ENCODE data around the gene RGR. TPM values are rescaled to one million over a fixed set of nuclear protein-coding genes. Genes with fewer than 3 reads are reported as not detected.

The RGR gene
- total RNA-seq, 1 experiment from 2014 or later: not detected

- H3K4me1 ChIP-seq (ENCODE audit: control insufficient read depth, insufficient read depth, low read length): peaks cover 13% of the 10 kb centered on the region
- ATAC-seq (no peak), DNase-seq (ENCODE audit: low read depth, low spot score) (no peak)
- no peaks in the 10 kb centered on the region for H3K9me3 ChIP-seq (ENCODE audit: control insufficient read depth, insufficient read depth, low read depth, low read length)
- CTCF ChIA-PET: no interaction called here
- TF ChIP-seq TCF7L2 (IDR thresholded peaks at IDR 0.05; ENCODE audit: low read depth, low read length): no peak
- TF ChIP-seq, protein P1, sequence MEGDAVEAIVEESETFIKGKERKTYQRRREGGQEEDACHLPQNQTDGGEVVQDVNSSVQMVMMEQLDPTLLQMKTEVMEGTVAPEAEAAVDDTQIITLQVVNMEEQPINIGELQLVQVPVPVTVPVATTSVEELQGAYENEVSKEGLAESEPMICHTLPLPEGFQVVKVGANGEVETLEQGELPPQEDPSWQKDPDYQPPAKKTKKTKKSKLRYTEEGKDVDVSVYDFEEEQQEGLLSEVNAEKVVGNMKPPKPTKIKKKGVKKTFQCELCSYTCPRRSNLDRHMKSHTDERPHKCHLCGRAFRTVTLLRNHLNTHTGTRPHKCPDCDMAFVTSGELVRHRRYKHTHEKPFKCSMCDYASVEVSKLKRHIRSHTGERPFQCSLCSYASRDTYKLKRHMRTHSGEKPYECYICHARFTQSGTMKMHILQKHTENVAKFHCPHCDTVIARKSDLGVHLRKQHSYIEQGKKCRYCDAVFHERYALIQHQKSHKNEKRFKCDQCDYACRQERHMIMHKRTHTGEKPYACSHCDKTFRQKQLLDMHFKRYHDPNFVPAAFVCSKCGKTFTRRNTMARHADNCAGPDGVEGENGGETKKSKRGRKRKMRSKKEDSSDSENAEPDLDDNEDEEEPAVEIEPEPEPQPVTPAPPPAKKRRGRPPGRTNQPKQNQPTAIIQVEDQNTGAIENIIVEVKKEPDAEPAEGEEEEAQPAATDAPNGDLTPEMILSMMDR (IDR thresholded peaks at IDR 0.05): no peak
- no peak for TF ChIP-seq SIN3A (IDR thresholded peaks at IDR 0.05; ENCODE audit: borderline replicate concordance, insufficient read depth, low read depth, low read length)
- TF ChIP-seq, protein P2, sequence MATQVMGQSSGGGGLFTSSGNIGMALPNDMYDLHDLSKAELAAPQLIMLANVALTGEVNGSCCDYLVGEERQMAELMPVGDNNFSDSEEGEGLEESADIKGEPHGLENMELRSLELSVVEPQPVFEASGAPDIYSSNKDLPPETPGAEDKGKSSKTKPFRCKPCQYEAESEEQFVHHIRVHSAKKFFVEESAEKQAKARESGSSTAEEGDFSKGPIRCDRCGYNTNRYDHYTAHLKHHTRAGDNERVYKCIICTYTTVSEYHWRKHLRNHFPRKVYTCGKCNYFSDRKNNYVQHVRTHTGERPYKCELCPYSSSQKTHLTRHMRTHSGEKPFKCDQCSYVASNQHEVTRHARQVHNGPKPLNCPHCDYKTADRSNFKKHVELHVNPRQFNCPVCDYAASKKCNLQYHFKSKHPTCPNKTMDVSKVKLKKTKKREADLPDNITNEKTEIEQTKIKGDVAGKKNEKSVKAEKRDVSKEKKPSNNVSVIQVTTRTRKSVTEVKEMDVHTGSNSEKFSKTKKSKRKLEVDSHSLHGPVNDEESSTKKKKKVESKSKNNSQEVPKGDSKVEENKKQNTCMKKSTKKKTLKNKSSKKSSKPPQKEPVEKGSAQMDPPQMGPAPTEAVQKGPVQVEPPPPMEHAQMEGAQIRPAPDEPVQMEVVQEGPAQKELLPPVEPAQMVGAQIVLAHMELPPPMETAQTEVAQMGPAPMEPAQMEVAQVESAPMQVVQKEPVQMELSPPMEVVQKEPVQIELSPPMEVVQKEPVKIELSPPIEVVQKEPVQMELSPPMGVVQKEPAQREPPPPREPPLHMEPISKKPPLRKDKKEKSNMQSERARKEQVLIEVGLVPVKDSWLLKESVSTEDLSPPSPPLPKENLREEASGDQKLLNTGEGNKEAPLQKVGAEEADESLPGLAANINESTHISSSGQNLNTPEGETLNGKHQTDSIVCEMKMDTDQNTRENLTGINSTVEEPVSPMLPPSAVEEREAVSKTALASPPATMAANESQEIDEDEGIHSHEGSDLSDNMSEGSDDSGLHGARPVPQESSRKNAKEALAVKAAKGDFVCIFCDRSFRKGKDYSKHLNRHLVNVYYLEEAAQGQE (IDR thresholded peaks at IDR 0.05; ENCODE audit: insufficient read depth in 1 of 2, low read depth in 2 of 2, low read length in 1 of 2): no peak
- TF ChIP-seq POLR2AphosphoS5 (IDR thresholded peaks at IDR 0.05; ENCODE audit: low read depth, low read length): no peak
- H3K36me3 ChIP-seq (ENCODE audit: control insufficient read depth, insufficient read depth, low read length): no peaks in the 10 kb centered on the region
- no peak overlapping the region for H3K4me3 ChIP-seq (ENCODE audit: low read depth in 2 of 2, low read length in 2 of 2)
- H3K27ac ChIP-seq (ENCODE audit: low read length): no peak overlapping the region
- in situ Hi-C loops (cut with HindIII; ENCODE audit: low pct_unique_long_range_greater_than_20kb, low sequenced_read_pairs) (no loop called here), intact Hi-C loops (cut with micrococcal nuclease; ENCODE audit: unreplicated experiment) (no loop called here)
- no TSS peak for BruUV-seq (replicated peaks)
- POLR2A ChIA-PET: no interaction called here
- H3K27me3 ChIP-seq (ENCODE audit: control insufficient read depth, insufficient read depth, low read length): peaks cover 38% of the 10 kb centered on the region
Observed at GRCh38 chr10:84198206-84198915, 46.5 kb upstream of the RGR start.

DNA sequence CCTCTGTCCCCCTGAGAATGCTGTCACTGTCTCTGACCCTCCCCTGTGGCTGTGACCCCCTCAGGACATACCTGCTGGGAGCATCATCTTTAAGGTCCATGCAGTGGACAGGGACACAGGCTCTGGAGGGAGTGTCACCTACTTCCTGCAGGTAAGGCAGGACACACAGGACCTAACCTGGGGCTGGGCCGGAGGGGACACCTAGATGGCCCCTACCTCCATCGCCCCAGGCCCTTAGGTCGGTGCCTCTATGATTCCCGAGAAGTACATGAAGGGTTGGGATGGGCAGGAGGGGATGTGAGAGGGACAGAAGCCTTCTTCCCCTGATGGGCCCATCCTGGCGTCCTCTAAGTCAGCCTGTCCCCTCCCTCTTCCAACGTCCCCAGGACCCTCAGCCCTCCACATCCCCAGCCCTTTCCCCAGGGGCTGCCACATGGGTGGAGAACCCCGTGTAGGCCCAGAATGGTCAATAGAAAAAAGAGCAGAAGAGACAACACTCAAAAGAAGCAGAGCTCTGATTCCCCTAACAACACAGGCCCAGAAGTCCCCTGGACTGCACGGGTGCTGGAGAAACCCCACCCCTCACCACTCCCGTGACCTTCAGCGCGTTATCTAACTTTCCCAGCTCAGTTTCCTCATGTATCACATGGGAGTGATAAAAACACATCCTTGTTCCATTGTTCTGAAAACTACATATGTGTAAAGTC lies 44.2 kb upstream of the RGR start:
- ChIA-PET POLR2A (no interaction called here), CTCF (no interaction called here)
- no peaks in the 10 kb centered on the region for H3K9me3 ChIP-seq (ENCODE audit: control insufficient read depth, insufficient read depth, low read depth, low read length)
- peaks cover 6% of the 10 kb centered on the region for H3K4me1 ChIP-seq (ENCODE audit: control insufficient read depth, insufficient read depth, low read length)
- no TSS peak for BruUV-seq (replicated peaks)
- TF ChIP-seq TCF7L2 (IDR thresholded peaks at IDR 0.05; ENCODE audit: low read depth, low read length) (no peak), POLR2AphosphoS5 (IDR thresholded peaks at IDR 0.05; ENCODE audit: low read depth, low read length) (no peak), SIN3A (IDR thresholded peaks at IDR 0.05; ENCODE audit: borderline replicate concordance, insufficient read depth, low read depth, low read length) (no peak)
- TF ChIP-seq, protein P2 (IDR thresholded peaks at IDR 0.05; ENCODE audit: insufficient read depth in 1 of 2, low read depth in 2 of 2, low read length in 1 of 2): no peak
- TF ChIP-seq, protein P1 (IDR thresholded peaks at IDR 0.05): no peak
- intact Hi-C loops (cut with micrococcal nuclease; ENCODE audit: unreplicated experiment): no loop called here
- H3K27ac ChIP-seq (ENCODE audit: low read length): no peak overlapping the region
- no peak overlapping the region for H3K4me3 ChIP-seq (ENCODE audit: low read depth in 2 of 2, low read length in 2 of 2)
- H3K36me3 ChIP-seq (ENCODE audit: control insufficient read depth, insufficient read depth, low read length): no peaks in the 10 kb centered on the region
- in situ Hi-C loops (cut with HindIII; ENCODE audit: low pct_unique_long_range_greater_than_20kb, low sequenced_read_pairs): no loop called here
- DNase-seq (ENCODE audit: low read depth, low spot score): no peak
- no peak for ATAC-seq
- H3K27me3 ChIP-seq (ENCODE audit: control insufficient read depth, insufficient read depth, low read length): peaks cover 25% of the 10 kb centered on the region
